ENCODE results near the gene IGFALS.

Gene IGFALS

DNA sequence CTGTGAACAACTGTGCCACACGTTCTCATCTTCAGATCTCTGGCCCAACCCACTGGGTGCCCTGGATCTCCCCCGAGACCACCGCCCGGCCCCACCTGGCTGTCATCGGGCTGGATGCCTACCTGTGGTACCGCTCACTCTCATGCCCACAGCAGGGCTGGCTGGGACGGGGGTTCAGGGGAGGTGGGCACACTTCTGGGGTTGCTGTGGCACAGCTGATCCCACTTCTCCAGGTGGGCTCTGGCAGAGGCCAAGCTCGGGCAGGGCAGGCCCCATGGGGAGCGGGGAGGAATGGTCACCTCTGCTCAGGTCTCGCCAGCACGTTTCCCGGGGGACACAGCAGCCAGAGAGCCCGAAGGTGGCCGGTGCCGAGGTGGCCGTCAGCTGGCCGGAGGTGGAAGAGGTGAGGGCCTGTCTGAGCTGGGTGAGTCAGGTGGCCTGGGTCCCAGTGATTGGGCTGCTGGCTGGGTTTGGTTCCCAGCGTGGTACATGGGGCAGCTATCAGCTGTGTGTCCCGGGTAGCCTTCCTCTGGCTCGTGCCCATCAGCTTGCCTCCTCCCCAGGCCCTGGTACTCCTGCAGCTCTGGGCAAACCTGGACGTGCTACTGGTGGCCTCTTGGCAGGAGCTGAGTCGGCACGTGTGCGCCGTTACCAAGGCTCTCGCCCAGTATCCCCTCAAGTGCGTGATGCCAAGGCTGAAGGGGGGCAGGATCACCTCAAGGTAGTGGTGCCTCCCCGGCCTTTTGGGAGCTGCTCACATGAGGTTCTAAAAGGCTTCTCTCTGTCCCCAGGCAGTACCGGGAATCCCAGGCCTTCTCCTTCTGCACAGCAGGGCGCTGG lies 18.3 kb downstream of the IGFALS start:
- DNase-seq = no peak

DNA sequence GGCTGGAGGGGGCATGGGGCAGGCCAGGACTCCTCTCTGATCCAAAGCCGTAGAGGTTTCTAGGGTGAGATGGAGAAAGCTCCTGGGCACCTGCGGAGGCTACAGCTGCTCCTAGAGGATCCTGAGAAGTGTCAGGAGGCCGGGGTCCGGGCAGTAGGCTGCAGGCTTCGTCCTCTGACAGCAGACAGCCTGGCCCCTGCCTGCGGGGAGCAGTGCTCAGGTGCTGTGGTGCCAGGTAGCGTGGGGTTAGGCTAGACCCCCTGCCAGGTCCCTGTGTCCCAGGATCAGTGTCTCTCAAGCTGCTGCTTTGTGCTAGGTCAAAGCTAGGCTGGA lies 19.1 kb downstream of the IGFALS start:
- DNase-seq = no peak

DNA sequence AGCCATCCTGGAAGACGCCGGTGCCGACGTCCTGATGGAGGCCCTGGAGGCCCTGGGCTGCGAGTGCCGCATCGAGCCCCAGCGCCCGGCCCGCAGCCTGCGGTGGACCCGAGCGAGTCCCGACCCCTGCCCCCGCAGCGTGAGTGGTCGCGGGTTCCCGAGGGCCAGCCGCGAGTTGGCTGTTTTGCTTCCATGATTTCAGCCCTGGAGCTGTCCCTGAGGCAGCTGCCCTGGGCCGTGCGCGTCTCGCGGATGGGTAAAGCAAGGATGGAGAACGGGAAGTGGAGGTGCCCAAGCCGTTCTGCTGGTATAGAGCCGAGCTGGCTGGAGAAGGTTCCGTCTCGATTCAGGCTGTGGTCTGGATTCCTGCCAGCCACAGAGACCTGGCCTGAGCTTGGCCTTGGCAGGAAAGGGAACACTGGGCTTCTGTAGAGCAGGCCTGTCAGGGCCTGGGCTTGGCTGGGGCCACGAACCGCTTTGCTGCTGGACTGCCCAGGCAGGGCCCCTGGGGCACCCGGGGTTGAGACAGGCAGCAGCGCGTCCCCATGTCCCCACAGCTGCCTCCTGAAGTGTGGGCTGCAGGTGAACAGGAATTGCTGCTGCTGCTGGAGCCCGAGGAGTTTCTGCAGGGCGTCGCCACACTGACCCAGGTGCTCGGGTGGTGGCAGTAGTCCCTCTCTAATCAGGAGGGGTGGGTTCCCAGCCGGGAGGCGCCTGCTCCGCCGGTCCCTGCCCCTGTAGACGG lies 19.6 kb downstream of the IGFALS start:
- DNase-seq = no peak

DNA sequence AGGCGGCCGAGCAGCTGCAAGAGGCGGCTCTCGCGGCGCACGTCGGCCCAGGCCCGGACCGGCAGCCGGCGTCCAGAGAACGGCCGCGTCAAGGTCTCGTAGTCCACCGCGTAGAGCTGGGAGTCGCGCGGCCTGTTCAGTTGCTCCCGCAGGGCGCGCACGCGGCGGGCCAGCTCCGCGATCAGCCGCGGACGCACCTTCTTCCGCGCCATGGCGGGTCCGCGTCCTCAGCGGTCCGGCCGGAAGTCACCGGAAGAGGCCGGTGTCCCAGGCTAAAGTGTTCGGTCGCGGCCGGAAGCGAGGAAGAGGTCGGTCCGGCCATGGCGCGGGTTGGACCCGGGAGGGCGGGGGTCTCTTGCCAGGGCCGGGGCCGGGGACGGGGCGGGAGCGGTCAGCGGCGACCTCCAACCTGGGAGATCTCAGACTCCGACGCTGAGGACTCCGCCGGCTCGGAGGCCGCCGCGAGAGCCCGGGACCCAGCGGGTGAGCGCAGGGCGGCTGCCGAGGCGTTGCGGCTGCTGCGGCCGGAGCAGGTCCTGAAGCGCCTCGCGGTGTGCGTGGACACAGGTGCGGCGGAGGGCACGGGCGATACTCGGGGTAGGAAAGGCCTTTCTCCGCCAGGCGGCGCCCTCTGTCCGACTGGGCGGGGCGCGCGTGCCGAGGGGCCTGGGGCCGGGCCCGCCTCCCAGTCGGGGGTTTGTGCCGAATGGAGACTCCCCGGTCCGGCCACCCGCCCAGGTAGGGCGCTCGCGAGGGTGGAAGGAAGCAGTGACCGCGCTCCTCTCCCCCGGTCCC lies 20.4 kb downstream of the IGFALS start, which contains the start of gene MRPS34:
Gene MRPS34, minus strand, starts transcription at position 227 of the 795 bp plus-strand sequence. Its CDS starts 15 bp downstream, at position 212.
- peak; percentile 89 for DNase-seq

DNA sequence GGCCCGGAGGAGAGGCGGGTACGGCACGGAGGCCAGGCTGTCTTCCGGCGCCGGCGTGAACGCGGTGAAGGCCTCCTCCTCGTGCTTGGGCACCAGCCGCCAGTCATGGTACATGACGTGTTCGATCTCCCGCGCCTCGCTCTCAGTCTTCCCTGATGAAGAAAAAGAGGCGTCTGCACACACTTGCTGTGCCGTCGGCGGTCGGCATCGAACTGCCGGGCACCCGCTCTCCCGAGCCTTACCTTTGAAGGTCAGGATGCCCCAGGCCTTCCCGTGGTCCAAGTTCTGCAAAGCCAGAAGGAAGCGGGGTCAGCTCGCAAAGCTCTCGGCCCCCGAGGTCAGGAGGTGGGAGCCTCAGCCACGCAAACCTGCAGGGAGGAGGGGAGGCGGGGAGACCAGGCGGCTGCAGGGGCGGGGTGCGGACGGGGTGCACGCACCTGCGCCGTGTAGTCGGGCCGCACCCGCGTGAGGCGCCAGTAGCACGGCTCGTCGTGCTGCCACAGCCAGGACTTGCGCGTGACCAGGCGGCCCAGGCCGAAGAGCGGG lies 21.1 kb downstream of the IGFALS start, which contains the start of gene EME2:
Gene EME2, plus strand, starts transcription at position 449 of the 546 bp plus-strand sequence. CDS start 418 bp downstream, outside the sequence.
- peak; percentile 50 for DNase-seq

DNA sequence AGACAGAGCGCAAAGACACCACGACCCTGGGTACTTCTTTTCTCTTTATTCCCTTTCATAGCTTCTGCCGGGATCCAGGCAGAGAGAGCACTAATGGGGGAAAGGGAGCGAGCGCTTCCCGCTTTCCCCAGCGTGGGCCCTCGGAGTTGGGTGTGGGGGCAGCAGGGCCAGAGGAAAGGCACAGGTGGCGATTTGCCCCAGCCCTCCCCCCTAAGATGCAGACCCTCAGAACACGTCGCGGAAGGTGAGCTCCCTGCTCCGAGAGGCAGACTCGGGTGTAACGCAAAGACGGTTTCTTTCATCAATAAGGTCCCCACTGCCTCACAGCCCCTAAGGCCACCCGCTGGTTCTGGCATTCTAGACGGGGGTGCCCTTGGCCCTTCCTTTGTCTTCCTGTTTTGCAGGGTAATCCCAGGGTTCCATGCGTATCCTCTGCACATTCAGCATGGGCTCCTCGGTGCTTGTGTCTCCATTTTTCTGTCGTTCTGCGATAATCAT lies 21.6 kb downstream of the IGFALS start:
- DNase-seq = no peak

DNA sequence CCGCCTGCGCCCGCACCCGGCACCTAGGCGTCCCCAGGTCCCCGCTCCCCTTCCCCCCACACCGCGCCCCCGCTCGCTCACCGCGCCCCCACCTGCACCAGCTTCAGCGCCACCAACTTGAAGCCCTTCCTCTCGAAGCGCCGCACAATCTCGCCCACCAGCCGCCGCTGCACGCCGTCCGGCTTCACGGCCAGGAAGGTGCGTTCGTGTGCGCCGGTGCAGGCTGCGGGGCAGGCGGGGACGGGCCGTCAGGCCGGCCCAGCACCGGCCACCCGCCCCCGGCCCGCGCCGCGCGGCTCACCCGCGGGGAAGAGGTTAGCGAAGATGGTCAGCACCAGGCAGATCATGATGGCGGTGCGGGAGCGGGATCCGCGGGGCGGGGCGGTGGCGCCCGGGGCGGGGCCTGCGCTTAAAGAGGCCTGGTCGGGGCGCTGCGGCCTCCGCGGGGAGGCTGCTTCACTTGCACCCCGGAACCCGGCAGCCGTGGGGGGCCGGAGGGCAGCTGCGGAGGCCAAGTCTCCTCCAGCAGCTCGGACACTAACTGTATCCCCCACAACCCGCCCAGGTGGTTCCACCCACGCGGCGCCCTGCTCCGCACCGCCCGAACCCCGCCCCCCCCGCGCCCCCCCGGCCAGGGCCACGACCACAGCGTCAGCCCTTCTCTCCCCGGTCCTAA lies 22.2 kb downstream of the IGFALS start, which contains the start of gene NME3:
Gene NME3, minus strand, starts transcription at position 356 of the 676 bp plus-strand sequence. Its CDS starts 9 bp downstream, at position 347.
- no peak for DNase-seq

DNA sequence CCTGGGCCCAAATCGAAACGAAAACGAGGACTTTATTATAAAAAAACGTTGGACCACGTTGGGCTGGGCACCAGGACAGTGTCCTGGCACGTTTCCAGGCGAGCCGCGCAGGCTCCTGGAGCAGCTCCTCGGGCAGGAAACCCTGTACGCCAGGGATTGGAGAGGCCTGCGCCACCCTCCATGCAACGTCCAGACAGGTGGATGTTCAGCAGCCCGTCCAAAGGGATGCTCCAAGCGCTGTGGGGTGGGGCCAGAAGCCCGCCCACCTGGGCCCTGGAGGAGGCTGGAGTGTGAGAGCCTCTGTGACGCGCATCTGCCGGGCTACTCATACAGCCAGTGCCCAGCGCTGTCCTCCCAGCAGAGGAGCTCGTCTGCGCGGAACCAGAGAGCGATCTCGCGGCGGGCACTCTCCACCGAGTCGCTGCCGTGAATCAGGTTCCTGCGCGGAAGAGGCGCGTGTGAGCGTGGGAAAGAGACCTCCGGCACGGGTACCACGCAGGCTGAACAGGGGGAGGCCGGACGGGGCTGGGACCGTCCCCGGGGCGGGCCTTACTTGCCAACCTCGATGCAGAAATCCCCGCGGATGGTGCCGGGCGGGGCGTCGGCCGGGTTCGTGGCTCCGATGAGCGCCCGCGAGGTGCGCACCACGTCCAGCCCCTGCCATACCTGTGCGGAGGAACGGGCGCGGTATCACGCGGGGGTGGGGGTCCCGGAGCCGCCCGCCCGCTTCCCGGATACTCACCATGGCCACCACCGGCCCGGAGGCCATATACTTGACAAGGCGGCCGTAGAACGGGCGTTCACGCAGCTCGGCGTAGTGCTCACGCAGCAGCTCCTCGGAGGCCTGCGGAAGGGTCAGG lies 22.9 kb downstream of the IGFALS start:
- no peak for DNase-seq

DNA sequence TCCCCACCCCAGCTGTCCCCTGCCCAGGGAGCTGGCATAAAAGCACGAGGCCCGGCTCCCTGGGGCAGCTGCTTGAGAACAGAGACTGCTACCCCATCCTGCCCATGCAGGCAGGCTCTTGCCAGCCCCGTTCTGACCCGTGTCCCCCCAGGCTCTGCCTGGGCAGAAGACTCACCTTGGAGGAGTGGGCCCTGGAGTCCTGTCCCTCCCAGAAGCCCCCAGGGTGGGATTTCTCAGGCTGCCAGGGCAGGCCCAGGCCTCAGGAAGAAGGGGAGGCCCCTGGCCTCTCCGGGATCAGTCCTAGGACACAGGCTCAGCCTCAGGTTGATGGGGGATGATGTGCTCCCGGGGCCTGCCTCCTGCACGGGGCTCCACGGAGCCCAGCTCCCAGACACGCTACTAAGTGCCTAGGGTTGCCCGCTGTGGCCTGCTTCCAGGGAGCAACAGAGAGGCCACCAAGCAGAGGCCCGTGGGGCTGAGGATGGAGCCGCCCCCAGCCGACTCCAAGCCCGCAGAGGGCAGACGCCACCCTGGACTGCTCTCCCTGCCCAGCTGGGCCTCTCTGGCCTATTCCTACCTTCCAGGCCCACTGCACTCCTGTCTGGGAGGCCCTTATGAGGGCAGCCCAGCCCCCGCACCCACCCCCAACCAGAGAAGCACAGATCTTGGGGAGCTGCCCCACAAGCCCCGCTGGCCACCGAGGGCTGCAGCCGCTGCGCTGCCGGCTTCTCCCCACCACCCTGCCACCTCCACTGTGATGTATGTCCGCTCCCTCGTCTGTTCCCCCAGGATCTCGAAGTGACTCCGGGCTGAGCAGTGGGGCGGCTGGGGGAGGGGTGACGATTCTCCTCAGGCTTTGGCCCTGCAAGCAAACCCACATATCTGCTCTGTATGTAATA lies 23.9 kb downstream of the IGFALS start:
- DNase-seq = no peak

DNA sequence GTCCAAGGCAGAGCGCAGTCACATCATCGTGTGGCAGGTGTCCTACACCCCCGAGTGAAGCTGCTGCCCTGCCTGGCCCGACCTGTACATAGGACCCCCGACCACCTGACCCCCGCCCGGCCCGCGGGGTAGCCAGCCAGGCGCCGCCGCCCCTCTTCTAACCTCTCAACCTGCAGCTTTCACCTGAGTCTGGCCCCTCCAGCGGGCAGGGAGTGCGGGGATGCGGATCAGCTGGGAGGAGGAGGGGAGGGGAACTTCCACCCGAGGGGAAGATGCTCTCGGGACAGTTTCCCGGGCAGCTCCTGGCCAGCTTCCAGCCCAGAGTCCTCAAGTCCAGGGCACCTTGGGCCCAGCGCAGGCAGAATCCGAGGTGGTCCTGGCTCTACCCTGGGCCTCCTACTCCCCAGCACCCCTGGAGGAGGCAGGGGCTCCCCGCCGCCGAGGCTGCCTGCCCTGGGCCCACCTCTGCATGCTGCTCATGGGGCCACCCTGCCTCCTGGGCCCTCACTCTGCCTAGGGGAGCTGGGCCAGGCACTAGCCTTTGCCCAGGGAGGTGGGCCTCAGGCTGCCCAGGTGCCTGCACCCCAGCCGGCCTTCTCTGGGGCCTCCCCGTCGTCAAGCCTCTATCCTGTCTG lies 24.6 kb downstream of the IGFALS start:
- DNase-seq = no peak

DNA sequence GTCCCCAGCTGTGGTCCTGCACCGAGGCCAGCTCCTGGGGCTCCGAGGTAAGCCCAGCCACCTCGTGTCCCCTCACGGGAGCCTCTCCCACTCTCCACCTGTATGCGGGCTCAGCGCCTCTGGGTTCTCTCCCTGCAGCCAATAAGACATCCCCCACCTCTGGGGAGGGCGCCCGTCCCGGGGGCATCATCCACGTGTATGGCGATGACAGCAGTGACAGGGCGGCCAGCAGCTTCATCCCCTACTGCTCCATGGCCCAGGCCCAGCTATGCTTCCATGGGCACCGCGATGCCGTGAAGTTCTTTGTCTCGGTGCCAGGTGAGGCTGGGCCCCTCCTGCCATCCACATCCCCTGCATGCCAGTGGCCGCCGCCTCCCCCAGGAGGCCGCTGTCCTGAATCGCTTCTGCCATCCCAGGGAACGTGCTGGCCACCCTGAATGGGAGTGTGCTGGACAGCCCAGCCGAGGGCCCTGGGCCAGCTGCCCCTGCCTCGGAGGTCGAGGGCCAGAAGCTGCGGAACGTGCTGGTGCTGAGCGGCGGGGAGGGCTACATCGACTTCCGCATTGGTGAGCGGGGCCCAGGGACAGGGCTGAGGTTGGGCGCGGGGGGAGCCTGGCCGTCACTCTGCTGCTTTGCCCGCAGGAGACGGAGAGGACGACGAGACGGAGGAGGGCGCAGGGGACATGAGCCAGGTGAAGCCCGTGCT lies 25.3 kb downstream of the IGFALS start:
- no peak for DNase-seq

DNA sequence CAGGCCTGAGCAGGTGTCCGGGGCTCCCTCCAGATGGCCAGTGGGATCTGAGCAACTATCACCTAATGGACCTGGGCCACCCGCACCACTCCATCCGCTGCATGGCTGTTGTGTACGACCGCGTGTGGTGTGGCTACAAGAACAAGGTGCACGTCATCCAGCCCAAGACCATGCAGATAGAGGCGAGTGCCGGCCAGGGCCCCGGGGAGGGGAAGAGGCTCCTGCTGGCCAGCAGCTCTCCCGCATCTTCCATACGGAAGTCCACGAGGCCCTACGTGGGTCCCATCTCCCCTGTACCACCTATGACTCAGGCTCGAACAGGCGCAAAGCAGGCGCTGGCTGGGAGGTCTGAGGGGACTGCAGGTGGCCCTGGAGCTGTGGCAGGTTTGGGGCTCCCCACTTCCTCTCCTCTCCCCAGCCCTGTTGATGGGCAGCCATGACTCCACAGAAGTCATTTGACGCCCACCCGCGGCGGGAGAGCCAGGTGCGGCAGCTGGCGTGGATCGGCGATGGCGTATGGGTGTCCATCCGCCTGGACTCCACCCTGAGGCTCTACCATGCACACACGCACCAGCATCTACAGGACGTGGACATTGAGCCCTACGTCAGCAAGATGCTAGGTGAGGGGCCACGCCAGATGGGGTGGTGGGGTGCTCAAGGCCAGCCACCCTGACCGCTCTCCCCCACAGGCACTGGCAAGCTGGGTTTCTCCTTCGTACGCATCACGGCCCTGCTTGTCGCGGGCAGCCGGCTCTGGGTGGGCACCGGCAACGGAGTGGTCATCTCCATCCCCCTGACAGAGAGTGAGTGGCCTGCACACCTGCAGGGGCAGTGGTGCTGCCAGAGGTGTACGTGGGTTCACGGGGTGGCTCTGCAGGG lies 26.1 kb downstream of the IGFALS start:
- DNase-seq = no peak

DNA sequence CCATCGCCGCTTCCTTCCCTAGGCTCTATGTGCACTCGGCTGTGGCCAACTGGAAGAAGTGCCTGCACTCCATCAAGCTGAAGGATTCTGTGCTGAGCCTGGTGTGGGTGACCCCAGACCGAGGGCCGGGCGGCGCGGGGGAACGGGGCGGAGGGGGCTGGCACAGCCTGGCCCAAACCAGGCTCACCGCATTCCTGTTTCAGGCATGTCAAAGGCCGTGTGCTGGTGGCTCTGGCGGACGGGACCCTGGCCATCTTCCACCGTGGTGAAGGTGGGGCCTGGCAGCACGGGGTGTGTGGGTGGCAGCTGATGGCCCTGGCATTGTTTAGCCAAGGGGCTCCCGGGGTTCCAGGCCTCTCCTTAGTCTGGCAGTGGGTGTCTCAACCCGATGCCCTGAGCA lies 26.8 kb downstream of the IGFALS start:
- DNase-seq = no peak

DNA sequence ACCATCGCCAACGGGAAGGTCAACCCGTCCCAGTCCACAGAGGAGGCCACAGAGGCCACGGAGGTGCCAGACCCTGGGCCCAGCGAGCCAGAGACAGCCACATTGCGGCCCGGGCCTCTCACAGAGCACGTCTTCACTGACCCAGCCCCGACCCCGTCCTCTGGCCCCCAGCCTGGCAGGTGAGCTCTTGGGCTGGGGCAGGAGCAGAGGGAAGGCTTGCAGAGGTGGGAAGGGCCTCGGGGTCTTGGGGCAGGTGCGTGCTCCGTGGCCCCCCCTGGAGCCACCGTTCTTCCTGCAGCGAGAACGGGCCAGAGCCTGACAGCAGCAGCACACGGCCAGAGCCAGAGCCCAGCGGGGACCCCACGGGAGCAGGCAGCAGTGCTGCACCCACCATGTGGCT lies 27.3 kb downstream of the IGFALS start:
- DNase-seq = no peak

DNA sequence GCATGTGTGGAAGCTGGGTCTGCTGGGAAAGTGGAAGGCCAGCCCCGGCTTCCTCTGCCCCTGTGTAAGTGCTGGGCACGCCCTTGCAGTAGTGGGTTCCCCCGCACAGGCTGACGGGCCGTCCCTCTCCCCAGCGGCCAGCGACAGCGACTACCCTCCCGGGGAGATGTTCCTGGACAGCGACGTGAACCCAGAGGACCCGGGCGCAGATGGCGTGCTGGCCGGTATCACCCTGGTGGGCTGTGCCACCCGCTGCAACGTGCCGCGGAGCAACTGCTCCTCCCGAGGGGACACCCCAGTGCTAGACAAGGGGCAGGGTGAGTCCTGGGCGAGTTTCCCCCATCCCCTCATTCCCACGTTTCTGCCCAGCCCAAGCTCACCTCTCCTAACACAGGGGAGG lies 27.7 kb downstream of the IGFALS start:
- DNase-seq = no peak

DNA sequence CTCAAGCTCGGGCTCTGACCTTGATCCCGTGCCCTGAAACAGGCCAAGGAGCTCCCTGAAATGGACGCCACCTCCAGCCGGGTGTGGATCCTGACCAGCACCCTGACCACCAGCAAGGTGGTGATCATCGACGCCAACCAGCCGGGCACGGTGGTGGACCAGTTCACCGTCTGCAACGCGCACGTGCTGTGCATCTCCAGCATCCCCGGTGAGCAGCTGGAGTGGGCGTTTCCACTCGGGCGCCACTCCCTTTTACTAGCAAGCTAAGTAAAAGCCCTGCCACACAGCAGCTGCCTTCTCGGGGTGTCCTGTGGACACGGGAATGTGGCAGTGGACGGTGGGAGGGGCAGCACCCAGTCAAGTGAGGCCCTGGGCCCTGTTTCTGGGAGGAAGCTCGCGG lies 28.5 kb downstream of the IGFALS start:
- no peak for DNase-seq

All from NCI-H345 (cell line).